Gastrocnemius medialis (tissue), 4 donors: ENCODE measurements around the gene XRCC6.

Source experiments
- POLR2A ChIP-seq, 2 donors: fragments of 450-650 bp; IDR thresholded peaks; one replicate each; pipeline ENCODE4 v1.6.1; 2017; ENCODE audit warnings: antibody characterized with exemption in 2 of 2, mild to moderate bottlenecking in 2 of 2, moderate library complexity in 2 of 2
- TF ChIP-seq, protein P1 (sequence below), 5 experiments: fragments of 450-650 bp in 3 of 5; fragments of 200-600 bp in 2 of 5; sonication (generic) in 2 of 5; IDR thresholded peaks in 4 of 5; conservative IDR thresholded peaks in 1 of 5; 1 replicate in 4 of 5; 2 replicates in 1 of 5; pipeline ENCODE4 v1.5.1; 2016 to 2019; ENCODE audit warnings: antibody characterized with exemption in 5 of 5, mild to moderate bottlenecking in 3 of 5, moderate library complexity in 3 of 5

DNA sequence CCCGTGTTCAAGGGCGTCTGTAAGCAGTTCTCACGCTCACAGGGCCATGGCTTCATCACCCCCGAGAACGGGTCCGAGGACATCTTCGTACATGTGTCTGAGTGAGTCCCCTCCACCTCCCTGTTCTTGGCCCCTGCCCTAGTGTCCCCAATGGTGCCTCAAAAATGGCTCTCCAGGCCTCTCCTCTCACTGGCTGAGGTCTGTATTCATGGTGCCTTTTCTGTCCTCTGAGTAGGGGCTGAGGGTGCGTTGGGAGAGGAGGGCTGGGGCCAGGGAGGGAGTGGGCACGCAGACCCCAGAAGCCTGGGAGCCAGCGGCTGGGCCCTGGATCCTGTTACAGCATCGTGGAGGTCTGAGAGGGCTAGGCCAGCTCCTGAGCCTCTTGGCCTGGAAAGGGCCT is 47.4 kb upstream of the XRCC6 start:
- TF ChIP-seq POLR2A (IDR thresholded peaks at IDR 0.05), result no peak
- TF ChIP-seq, protein P1, sequence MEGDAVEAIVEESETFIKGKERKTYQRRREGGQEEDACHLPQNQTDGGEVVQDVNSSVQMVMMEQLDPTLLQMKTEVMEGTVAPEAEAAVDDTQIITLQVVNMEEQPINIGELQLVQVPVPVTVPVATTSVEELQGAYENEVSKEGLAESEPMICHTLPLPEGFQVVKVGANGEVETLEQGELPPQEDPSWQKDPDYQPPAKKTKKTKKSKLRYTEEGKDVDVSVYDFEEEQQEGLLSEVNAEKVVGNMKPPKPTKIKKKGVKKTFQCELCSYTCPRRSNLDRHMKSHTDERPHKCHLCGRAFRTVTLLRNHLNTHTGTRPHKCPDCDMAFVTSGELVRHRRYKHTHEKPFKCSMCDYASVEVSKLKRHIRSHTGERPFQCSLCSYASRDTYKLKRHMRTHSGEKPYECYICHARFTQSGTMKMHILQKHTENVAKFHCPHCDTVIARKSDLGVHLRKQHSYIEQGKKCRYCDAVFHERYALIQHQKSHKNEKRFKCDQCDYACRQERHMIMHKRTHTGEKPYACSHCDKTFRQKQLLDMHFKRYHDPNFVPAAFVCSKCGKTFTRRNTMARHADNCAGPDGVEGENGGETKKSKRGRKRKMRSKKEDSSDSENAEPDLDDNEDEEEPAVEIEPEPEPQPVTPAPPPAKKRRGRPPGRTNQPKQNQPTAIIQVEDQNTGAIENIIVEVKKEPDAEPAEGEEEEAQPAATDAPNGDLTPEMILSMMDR (IDR thresholded peaks at IDR 0.05 in 4 of 5, conservative IDR thresholded peaks at IDR 0.05 in 1 of 5), result no peak
